HUDEP-2 (cell line): ENCODE measurements around the gene ATP2B3.

Source experiments
- DNase-seq, 76 experiments: peaks; one replicate each; lab custom pipeline; 2025; ENCODE audit not compliant: unreplicated experiment in 76 of 76; lab: John Stamatoyannopoulos, UW

ATP2B3 gene

GRCh38 chrX:153609917-153610835, 92.7 kb downstream of the ATP2B3 start:
- peak in 57 of 76 experiments; percentile 0 to 55 (median 22) for DNase-seq

- no peak for DNase-seq
Observed at GRCh38 chrX:153610836-153611213, 93.4 kb downstream of the ATP2B3 start.

- no peak for DNase-seq
Observed at GRCh38 chrX:153611298-153612095, 94.1 kb downstream of the ATP2B3 start.

GRCh38 chrX:153612413-153612812, 95.0 kb downstream of the ATP2B3 start:
- DNase-seq: no peak

GRCh38 chrX:153614818-153615217, 97.4 kb downstream of the ATP2B3 start:
- no peak for DNase-seq

GRCh38 chrX:153620576-153620975, 103.1 kb downstream of the ATP2B3 start:
- no peak for DNase-seq

DNA sequence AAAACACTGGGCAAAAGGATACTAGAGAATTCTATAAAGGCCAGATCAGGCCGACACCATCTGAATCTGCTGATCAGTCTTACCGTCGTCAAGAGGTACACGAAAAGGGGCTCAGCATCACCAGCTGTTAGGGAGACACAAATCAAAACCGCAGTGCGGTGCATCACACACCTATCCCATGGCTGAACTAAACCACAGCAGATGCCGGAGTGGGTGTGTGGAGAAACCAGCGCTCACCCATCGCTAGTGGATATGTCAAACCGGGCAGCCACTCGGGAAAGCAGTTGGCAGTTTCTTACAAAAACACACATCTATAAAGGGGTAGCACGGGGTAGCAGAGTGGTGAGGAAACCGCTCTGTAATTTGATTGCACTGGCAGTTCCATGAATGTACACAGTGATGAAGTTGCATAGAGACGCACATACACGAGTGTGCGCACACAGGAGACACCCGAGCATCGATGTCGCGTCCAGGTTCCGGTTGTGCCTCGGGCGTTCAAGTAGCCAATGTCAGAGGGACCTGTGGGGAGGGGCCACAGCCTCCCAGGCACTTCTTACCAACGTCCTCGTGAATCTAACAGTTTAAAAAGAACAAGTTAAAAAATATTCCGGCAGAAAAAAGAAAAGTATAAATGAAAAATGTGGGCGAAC, 104.6 kb downstream of the ATP2B3 start:
- DNase-seq: no peak

GRCh38 chrX:153622661-153623309, 105.3 kb downstream of the ATP2B3 start:
- no peak for DNase-seq

- DNase-seq: no peak
Observed at GRCh38 chrX:153623310-153624029, 106.0 kb downstream of the ATP2B3 start.

- DNase-seq: no peak
Observed at GRCh38 chrX:153624196-153625091, 107.0 kb downstream of the ATP2B3 start.

- DNase-seq: no peak
Observed at GRCh38 chrX:153625271-153626024, 108.0 kb downstream of the ATP2B3 start.

- DNase-seq: no peak
Observed at GRCh38 chrX:153626025-153626633, 108.7 kb downstream of the ATP2B3 start.

- no peak for DNase-seq
Observed at GRCh38 chrX:153626863-153627674, 109.6 kb downstream of the ATP2B3 start.

GRCh38 chrX:153627675-153628111, 110.3 kb downstream of the ATP2B3 start:
- DNase-seq: no peak

- no peak for DNase-seq
Observed at GRCh38 chrX:153628129-153628528, 110.7 kb downstream of the ATP2B3 start.

DNA sequence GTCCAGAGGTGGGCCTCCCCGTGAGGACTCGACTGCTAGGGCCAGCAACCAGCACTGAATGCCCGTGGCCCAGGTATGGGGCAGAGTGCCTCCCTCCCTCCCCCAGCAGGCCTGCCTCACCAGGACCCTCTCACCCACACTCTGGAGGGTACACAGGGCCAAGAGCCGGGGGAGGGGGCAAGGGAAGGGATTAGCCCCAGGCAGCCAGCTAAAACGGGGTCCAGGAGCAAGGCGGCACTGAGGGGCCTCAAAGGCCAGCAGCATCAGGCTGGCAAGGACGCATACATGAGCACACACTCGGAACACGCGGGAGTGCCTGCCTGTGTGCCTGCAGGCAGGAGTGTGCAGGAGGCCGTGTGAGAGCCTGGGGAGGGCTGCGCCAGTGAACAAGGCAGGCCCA, 111.2 kb downstream of the ATP2B3 start:
- no peak for DNase-seq

GRCh38 chrX:153631346-153631745, 113.9 kb downstream of the ATP2B3 start:
- no peak for DNase-seq
